Occipital lobe (tissue), 2 donors: ENCODE data around the gene FLOT2. TPM values are rescaled to one million over a fixed set of nuclear protein-coding genes. Genes with fewer than 3 reads are reported as not detected.
"Not testable (repeated sequence)": the region's sequence is repeated elsewhere in the genome, so short reads cannot be mapped to it uniquely, and the experiment has no call there.

Experiments
- DNase-seq: peaks from one replicate; lab custom pipeline; 2025; lab: John Stamatoyannopoulos, UW
- total RNA-seq: library from RNA; depleted of rRNA; stranded (reverse); fragments of >200 nt; gene quantifications from one replicate; pipeline ENCODE4 v1.2.3, GENCODE V29; 2014

Gene FLOT2
- total RNA-seq, 1 donor from 2014 or later, result 20.0 TPM

DNA sequence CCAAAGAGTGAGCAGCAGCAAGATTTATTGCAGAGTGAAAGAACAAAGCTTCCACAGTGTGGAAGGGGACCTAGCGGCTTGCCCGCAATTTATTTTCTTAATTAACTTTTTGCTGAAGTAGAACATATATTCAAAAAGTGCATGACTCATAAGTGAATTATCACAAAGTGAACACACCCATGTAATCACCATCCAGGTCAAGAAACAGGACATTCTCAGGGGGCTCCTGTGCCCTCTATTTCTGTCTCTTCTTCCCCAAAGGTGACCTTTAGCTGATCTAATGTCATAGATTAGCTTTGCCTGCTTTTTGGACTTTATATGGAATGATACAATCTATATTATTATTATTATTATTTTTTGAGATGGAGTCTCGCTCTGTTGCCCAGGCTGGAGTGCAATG lies 22.8 kb downstream of the FLOT2 start:
- DNase-seq, result no peak

DNA sequence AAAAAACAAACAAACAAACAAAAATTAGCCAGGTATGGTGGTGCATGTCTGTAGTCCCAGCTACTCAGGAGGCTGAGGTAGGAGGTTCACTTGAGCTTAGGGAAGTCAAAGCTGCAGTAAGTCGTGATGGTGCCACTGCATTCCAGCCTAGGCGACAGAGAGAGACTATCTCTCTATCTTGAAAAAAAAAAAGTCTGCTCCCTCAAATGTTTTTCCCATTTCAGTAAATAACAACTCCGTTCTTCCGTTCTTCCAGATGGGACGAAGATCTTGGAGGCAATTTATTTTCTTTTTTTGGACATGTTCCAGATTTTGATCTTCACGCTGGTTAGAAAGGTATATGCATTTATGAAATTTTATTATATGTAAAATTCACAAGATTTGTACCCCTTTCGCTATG lies 23.7 kb downstream of the FLOT2 start:
- no peak for DNase-seq

DNA sequence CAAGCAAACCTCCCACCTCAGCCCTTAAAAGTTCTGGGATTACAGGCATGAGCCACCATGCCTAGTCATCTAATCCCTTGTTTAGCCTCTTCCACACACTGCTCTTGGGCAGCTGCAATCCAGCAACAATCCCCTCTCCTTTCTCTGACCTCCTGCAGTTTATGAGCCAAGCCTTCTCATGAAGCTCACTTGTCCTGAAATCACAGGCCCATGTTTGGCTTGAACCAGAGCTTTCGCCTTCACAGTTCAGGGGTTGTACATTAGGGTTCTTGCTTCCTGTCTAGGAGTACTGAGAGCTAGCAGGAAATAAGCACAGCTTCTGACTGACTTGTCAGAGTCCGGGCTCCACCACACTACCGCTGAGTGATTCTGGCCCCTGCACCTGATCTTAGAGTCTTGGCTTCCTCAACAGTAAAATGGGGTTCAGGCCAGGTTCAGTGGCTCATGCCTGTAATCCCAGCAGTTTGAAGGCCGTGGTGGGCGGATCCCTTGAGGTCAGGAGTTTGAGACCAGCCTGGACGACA lies 26.4 kb downstream of the FLOT2 start:
- no peak for DNase-seq

DNA sequence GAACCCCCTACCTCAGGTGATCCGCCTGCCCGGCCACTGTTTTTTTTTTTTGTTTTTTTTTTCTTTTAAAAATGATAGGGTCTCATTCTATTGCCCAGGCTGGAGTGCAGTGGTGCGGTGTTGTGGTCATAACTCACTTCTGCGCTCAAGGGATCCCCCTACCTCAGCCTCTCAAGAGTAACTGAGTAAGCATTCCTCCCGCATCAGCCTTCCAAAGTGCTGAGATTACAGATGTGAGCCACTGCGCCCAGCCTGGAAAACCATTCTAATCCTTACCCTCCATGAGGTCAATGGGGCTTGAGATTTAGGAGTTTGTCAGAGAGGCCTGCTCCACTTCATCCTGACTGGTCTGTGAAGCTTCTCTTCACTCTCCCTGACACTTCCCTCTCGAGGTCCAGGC lies 30.3 kb downstream of the FLOT2 start:
- DNase-seq, result no peak

DNA sequence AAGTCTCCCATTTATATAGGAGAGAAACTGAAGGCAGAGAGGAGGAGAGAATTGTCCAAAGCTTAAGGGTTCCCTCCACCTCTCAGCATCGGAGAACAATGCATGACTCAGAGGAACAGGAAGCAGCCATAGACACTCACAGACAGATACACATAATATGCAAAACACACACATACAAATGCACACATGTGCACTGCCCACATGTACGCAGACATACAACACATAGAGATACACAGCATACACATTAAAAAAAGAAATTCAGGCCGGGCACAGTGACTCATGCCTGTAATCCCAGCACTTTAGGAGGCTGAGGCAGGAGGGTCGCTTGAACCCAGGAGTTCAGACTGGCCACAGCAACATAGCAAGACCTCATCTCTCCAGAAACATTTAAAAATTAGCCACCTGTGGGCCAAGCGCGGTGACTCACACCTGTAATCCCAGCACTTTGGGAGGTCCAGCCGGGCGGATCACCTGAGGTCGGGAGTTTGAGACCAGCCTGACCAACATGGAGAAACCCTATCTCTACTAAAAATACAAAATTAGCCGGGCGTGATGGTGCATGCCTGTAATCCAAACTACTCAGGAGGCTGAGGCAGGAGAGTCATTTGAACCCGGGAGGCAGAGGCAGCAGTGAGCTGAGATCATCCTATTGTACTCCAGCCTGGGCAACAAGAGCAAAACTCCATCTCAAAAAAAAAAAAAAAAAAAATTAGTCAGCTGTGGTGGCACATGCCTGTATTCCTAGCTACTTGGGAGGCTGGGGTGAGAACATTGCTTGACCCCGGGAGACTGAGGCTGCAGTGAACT lies 31.4 kb downstream of the FLOT2 start:
- DNase-seq, result no peak

DNA sequence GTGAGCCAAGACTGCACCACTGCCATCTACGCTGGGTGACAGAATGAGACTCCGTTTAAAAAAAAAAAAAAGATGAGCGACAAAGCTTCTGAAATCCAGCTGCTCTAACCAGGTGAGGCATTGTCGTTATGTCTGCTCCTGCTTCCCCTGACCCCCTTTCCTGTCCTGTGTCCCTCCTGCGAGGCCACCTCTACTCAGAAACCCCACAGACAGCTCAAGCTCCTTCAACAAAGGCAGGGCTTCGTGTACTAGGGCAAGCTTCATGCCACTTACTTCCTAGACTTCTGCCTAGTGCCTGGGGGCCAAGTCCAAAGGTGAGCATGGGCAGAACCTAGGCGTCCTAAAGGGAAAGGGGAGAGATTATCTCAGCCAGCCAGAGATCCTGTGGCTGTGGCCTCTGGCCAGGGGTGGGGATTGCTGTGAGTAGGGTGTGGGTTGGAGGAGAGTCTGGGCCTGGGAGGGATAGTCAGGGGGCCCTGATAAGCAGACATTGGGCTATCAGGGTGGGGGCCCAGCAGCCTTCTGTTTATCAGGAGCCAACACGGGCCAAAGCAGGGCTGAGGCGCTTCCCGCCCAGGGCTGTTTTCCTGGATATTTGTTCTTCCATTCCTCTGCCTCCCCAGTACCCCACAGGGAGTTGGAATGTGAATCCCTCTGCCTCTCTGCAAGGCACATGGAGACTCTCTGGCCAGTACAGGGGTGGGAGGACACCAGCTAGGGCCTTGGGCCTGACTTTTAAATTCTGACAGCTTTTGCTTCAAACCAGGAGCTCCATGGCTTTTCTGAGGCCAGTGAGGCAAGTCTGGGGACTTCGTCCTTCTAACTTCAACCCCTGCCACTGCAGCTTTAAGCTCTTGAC lies 32.3 kb downstream of the FLOT2 start:
- no peak for DNase-seq

DNA sequence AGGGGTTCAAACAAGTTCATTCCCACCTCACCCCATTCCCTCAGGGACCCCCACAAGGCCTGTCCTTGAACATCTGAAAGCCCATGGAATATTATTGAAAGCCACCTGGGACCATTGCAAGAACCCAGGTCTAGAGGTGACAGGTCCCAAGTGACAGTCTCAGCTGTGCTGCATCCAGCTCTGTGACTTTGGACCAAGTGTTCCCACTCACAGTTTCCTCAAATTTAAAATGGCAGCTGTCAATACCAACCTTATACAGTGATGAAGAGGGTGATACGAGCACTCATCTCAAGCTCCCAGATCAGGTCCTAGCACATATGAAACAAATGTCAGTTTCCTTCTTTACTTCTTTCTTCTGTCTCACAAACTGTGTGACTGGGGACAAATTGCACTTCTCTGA lies 33.6 kb downstream of the FLOT2 start:
- DNase-seq, result no peak

DNA sequence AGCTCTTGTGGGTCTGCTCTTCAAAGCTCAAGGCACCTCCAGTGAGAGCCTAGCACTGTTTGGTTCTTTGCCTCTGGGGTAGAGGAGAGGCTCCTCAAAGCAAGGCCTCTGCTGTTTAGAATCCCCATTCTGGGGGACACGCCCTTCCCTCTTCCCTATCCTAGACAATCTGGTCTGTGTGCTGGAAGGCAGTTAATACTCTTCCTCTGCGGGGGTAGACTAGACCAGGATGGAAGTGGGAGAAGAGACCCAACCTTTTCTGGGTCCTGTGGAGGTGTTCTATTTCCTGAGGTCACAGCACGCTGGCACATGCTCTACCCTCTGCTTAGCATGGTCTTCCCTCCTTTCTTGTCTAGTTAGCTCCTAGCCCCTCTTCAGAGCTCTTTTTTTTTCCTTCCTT lies 35.0 kb downstream of the FLOT2 start:
- DNase-seq, result no peak

DNA sequence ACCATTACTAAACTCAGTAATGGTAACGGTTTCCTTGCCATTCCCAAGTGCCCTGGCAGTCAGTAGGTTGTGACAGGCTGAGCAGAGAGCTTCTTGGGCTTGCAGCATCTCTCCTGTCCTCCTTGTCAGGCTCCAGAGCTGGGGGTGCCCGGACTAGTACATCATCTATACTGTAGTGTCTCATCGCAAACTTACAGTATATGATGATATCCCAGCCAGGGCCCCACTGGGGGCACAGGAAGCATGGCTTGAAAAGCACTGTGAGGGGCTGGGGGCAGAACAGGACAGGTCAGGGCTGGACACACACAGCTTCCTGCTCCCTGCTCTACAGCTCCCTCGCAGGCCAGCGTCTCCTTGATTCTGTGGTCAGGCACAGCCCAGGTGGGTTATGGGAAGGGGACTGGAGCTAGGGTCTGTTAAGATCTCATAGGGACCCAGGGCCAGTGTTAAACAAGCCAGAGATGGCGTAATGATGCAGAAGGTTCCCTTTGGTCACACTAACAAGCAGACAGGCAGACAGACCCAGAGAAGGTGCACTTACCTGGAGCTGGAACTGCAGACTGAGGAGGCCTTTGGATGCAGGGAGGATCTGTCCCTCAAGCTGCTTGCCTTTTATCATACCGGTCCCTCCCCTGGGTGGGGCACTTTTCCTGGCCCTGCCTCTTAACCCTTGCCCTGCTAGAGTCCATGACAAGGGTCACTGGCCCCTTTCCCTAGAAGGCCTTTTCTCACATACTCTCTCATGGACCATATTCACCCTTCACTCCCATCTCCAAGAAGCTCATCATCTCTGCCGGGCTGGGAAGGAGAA lies 35.9 kb downstream of the FLOT2 start:
- no peak for DNase-seq

DNA sequence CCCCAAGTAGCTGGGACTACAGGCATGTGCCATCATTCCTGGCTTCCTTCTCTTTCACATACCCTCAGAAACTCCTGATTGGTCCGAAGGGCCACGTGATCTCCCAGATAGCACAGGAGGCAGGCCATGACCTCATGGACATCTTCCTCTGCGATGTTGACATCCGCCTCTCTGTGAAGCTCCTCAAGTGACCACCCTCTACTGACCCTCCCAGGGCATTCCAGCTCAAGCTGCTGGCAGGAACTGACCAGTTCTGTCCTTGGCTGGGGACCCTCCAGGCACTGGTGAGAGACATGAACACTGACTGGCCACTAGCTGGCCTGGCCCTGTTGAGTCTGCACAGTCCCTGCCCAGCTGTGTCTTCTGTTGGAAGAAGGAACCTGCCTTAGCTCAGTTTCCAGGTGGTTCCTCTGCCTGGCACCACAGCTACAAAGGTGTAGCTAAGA lies 37.1 kb downstream of the FLOT2 start:
- no peak for DNase-seq

DNA sequence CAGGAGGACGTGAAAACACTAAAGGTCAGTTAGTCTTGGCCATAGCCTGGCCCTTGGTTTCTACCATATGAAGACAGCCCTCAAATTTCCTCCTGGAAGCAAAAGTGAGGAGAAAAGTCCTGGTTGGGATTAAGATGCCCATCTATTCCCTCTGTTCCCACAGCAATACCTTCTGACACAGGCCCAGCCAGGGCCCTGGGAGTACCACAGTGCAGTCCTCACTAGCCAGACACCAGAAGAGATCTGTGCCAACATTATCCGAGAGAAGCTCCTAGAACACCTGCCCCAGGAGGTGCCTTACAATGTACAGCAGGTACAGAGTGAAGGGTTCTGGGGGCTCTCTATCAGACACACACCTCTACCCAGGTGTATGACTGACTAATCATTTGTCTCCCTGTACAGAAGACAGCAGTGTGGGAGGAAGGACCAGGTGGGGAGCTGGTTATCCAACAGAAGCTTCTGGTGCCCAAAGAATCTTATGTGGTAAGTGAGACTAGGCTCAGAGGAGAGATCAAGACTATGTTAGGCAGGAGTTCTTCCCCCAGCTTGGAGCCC lies 38.7 kb downstream of the FLOT2 start:
- no peak for DNase-seq

DNA sequence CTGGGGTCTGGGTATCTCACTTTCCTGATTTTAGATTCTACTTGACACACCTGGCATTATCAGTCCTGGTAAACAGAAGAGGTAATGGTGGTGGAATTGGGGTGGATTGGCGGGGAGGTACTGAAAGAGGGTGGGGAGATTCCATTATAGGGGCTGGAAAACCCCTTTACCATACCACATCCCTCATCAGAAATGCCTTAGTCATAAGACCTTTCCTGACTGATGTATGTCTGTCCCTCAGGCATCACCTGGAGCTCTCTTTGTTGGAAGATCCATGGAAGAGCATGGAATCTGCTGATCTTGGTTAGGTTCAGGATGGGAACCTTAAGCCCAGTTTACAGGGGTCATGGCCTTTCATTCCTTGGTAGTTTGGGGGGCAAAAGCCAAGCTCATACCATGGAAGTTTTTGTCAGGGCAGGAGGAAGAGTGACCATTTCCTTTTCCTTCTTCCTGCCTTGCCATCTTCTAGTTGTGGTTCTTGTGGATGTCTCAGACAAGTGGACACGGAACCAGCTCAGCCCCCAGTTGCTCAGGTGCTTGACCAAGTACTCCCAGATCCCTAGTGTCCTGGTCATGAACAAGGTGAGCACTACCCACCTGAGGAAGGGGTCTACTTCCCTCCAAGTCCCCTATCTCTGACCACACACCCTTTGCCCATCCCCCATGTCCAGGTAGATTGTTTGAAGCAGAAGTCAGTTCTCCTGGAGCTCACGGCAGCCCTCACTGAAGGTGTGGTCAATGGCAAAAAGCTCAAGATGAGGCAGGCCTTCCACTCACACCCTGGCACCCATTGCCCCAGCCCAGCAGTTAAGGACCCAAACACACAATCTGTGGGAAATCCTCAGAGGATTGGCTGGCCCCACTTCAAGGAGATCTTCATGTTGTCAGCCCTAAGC lies 39.4 kb downstream of the FLOT2 start:
- no peak for DNase-seq

DNA sequence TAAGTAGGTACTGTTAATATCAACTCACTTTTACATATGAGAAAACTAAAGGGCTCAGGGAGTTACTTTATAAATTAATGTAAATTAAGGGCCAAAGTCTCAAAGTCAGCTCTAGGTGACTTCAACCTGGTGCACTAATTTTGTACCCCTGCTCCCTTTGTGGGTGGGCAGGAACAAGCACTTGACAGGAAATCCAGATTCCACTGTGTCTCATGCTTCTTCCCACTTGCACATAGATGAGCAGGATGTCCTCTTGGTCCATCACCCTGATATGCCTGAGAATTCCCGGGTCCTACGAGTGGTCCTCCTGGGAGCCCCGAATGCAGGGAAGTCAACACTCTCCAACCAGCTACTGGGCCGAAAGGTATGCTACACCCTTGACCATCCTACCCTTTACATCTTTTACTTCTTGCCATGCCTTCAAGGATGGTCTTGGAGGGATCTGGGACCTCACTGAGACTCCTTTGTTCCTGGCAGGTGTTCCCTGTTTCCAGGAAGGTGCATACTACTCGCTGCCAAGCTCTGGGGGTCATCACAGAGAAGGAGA lies 41.4 kb downstream of the FLOT2 start:
- DNase-seq, result no peak

DNA sequence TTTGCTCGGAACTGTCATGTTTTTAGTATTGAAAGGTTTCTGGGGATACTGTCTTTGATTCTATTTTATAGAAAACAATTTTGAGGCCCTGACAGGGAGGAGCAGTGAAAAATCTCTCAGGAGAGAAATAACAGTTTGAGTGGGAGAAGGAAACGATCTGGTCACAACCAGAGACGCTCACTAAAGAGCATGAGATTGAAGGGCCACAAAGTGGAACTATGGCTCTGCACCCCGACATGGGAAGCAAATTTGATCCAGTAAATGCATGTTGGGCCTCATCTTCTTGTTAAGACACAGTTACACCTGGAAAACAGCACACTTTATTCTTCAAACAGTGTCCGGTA lies 42.2 kb downstream of the FLOT2 start:
- DNase-seq, result no peak

DNA sequence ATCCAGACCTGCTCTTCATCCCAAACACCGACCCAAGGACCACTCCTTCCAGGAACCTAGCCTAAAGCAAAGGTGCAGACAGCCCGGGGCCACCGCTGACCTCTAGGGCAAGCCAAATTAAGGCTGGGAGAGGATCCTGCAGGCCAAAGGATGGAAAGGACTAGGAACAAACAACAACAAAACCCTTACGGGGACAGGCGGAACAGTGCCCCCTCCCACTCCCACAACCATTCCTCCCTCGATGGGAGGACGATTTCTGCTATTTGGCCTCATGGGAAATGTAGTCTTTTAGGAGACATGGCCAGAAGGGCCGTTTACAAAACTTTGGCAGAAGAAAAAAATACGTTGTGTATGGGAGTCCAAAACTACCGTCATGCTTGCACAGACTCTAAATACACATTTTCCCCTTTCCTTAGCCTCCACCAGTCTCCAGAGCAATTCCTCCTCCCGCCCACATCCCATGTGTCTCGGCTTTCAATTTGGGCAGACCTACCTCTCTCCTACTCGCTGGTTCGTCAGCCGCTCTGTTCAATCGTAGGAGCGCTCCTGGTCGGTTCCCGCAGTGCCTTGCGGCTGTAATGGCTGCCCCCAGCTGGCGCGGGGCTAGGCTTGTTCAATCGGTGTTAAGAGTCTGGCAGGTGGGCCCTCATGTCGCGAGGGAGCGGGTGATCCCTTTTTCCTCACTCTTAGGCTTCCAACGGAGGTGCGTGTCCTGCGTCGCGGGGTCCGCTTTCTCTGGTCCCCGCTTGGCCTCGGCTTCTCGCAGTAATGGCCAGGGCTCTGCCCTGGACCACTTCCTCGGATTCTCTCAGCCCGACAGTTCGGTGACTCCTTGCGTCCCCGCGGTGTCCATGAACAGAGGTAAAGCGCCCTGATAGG lies 42.8 kb downstream of the FLOT2 start, which contains the start of gene ERAL1:
ERAL1 (plus strand) TSS at position 560 of the 879 bp plus-strand sequence; CDS start at position 579, 19 bp downstream.
- peak; percentile 89 for DNase-seq

DNA sequence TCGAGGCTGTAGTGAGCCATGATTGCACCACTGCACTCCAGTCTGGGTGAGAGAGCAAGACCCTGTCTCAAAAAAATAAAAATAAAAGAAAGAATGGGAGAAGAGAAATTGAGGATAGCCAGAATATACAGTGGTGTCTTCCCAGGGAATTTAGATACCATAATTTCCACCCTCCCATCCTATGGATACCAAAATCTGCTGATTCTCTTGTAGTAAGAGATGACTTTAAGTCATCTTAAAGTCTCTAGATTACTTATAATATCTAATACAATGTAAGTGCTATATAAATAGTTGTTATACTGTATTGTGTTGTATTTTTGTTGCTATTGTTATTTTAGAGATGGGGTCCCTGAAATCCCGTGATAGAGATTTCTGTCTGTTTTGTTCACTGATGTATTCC lies 44.2 kb downstream of the FLOT2 start:
- DNase-seq, result no peak

DNA sequence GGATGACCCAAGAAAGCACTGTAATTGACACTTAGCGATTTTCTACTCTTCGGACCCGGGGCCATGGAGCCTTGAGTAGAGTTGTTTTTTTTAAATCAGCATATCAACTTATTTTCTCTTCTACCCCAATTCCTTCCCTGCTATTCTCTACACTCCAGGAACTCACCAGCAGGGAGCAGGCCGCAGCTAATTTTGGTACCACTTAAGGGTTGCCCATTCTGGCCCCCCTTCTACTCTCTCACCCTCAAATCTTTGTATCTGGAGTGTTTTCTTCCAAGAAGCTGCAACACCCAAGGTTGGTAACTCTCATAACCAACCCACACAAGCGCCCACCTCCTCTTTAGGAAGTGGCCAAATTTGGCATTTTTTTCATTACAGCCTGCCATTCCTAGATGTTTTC lies 48.3 kb downstream of the FLOT2 start:
- DNase-seq, result no peak

DNA sequence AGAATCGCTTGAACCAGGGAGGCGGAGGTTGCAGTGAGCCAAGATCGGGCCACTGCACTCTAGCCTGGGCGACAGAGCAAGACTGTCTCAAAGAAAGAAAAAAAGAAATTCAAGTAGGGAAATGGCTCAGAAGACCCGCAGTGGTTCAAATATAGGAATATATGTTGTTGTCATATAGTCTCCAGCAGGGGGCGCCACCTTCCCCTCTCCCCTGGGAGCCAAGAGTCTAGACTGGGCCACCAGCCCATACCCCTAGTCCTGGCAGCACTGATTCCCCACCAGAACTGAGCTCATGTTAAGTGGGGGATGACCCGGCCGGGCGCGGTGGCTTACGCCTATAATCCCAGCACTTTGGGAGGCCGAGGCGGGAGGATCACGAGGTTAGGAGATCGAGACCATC lies 48.9 kb downstream of the FLOT2 start:
- DNase-seq, result not testable (repeated sequence)

DNA sequence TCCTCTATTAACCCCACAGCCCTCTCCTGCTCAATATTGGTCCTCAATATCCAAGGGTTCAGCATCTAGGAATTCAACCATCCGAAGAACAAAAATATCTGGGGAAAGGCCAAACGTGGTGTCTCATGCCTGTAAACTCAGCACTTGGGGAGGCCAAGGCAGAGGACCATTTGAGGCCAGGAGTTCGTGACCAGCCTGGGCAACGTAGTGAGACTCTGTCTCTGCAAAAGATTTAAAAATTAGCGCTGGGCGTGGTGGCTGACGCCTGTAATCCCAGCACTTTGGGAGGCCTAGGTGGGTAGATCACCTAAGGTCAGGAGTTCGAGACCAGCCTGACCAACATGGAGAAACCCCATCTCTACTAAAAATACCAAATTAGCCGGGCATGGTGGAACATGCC lies 50.8 kb downstream of the FLOT2 start:
- not testable (repeated sequence) for DNase-seq
